HG02973 (cell line): Measurements from ENCODE around the gene FLII.
"Not testable (repeated sequence)": the region's sequence is repeated elsewhere in the genome, so short reads cannot be mapped to it uniquely, and the experiment has no call there.

Experiments used
- ATAC-seq: cut with Tn5 transposase; IDR thresholded peaks from one replicate; pipeline ENCODE4 v1.9.1; 2021; ENCODE audit warnings: moderate library complexity; ENCODE audit not compliant: unreplicated experiment

The FLII gene

DNA sequence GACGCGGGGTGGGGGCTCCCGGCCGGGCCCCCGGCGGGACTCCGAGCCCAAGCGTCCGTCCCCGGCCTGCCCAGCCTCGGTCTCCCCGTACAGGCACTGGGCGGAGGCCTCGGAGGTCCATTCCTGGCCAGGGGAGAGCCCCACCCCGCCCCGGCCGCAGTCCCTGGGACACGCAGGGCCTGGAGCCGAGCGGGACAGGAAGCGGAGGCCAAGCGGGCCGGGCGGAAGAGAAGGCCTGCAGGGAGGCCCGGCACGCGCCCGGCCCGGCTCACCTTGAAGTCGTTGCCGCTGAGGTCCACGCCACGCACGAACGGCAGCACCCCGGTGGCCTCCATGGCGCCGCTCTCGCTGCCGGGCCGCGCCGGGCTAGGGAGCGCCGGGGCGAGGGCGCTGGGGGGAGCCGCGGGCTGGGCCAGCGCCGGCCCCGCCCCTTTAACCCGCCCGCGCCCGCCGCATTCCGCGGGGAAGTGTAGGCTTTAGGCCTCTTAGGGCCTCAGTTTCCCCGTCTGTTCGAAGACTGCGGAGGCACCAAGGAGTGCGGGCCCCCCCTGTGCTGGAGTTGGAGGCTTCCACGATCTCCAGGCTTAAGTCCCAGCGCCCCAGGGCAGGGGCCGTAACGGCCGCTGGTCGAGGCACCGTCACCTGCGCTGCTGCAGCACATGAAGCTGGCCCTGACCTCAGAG lies at the start of gene FLII:
FLII (minus strand) TSS at position 383 of the 683 bp plus-strand sequence; CDS start at position 335, 48 bp downstream.
- ATAC-seq: no peak

DNA sequence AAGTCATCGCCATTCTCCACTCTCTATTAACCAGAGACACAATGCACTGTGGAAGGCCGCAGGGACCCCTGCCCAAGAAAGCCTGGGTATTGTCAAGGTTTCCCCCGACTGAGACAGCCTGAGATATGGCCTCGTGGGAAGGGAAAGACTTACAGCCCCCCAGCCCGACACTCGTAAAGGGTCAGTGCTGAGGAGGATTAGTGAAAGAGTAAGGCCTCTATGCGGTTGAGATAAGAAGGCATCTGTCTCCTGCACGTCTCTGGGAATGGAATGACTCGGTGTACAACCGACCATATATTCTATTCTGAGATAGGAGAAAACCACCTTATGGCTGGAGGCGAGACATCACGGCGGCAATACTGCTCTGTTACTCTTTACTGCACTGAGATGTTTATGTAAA lies 44.7 kb upstream of the FLII start:
- ATAC-seq: not testable (repeated sequence)

DNA sequence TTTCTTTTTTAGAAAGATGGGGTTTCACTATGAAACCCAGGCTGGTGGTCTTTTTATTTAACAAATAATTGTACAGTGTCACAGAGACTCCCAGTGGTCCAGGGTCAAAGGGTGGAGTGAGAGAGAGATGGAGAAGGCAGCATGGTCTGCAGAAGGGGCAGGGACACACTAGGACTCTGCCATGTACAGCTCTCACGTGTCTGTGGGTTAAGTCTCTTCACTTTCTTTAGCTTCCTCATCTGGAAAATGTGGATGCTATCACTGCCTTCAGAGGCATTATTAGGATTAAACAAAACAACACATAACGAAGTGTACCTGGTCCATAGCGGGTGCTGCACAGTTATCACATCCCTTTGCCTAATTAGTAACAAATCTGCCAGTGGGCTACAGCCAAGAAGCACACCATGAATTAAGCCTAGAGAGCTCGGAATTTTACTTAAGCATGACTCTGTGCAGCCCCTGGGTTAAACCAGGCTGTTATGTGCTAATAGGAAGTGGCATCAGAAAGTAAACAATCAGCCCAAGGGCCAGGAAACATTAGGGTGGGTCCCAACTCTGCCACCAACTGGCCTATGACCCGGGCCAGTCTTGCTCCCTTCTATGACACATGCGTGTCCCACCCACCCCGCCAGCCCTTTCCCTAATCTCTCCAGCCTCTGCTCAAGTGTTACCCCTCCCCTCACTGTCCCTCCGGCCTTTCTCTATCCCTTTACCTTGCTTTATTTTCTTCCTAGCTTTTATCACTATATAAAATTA lies 42.4 kb upstream of the FLII start:
- ATAC-seq: no peak

DNA sequence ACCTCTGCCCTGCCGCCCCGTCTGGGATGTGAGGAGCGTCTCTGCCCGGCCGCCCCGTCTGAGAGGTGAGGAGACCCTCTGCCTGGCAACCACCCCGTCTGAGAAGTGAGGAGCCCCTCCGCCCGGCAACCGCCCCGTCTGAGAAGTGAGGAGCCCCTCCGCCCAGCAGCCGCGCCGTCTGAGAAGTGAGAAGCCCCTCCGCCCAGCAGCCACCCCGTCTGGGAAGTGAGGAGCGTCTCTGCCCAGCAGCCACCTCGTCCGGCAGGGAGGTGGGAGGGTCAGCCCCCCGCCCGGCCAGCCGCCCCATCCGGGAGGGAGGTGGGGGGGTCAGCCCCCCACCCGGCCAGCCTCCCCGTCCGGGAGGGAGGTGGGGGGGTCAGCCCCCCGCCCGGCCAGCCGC lies 39.5 kb upstream of the FLII start:
- not testable (repeated sequence) for ATAC-seq

DNA sequence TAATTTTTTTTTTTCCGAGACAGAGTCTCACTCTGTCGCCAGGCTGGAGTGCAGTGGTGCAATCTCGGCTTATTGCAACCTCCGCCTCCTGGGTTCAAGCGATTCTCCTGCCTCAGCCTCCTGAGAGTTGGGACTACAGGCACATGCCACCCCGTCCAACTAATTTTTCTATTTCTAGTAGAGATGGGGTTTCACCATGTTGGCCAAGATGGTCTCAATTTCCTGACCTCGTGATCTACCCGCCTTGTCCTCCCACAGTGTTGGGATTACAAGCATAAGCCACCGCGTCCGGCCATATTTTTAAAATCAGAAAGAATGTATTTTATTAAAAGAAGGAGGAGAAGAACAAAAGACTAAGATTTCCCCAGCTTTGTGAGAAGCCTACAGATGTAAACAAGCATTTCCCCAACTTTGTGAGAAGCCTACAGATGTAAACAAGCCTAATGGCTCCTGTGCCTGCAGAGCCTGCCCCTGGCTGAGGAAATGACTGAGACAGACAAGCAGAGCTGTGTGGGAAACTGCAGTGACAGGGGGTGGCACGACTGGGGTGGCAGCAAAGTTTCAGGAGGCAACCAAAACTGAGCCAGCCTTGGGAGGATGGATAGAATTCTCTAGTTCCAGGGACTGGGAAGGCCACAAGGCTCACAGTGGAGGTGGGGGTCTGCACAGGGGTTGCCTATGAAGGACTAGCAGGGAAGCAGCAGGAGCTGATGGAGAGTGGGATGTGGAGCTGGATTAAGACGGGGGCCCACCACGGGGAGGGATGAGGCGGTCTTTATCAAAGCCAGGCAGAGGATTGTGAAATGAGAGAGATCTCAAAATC lies 33.4 kb upstream of the FLII start:
- ATAC-seq: no peak

DNA sequence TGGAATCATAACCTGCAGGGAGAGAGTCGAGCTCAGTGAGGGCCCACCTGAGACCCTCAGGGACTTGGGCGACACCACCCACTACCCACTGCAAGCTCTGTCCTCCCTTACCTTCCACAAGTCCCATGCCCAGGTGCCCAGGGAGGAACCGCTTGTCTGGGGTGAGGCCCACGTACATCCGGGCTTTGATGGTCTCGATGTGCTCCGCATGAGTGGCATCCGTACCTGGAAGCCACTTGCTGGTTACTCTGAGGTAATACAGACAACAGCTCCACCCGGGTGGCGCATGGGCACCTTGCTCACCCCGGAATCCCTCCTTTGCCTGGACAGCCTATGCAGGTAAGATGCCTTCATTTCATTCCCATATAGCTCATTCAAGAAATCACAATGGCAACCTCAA lies 26.8 kb upstream of the FLII start:
- ATAC-seq: no peak

DNA sequence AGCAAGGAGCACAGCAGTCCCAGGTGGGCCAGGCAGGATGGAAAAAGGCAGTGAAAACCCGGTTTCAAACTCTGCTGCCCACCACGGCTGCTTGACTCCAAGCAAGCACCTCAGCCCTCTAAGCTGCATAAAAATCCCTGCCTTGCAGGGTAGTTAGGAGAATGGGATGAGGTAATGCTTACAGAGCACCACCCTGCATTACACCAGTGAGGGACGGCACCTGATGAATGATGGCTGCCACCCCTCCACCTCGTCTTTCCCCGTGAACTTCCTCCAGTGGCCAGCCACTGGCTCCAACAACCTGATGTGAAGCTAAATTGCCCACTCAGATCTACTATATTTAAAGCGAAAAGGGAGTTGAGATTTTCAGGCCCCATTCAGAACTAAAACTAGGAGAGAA lies 23.2 kb upstream of the FLII start:
- no peak for ATAC-seq

DNA sequence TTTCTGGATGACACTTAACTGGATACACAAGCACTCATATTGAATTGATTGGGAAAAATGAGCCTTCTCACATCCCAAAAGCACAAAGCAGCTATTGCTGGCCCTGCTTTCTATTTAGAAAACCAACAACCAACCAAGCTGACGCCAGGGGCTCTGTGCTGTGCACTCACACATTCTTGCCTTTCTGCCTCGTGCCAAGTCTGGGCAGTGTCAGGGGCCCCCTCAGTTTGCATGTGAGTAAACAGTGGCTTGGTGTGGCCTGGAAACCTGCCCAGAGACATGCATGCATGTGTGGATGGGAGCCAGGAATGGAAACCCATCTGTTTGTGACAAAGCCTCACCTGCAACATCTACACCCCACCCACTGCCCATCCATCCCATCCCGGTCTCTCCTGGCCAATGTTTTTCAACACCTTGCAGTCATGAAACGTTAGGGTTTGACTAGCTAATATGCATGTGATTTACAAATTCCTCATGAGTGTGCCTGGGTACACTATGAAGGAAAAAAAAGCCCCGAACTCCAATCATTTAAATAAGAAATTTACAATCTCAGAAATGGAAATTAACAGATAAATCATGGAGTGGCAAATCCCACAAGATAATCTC lies 22.3 kb upstream of the FLII start:
- ATAC-seq: no peak

DNA sequence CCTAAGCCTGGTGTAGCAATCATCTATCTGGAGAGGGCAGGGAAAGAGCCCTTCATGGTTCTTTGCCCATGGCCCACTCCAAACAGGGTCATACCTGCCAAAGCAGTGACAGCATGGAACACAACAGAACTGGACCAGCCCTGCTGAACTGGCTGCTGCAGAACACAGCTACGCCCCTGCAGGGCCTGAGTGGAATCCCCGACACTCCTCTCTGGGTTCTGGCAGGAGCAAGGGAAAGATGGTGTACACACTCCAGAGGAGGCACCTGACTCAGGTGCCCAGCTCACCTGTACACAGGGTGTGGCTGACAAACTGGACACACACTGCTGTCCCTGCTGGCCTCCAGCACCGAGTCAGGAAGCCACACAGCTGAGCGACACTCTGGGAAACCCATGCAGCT lies 21.7 kb upstream of the FLII start:
- ATAC-seq: no peak

DNA sequence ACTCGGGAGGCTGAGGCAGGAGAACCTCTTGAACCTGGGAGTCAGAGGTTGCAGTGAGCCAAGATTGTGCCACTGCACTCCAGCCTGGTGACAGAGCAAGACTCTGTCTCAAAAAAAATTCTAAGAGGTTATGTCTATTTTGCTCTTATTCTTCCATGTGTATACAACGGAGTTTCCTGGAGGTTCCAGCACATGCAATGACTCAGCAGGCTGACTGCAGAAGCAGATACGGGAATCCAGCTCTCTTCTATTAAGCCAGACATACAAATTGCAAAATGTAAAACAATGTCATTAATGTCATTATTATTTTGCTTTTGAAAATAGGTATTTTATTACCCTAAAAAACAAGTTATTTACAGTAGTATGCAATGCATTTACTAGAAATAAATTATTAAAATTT lies 20.3 kb upstream of the FLII start:
- ATAC-seq: no peak

DNA sequence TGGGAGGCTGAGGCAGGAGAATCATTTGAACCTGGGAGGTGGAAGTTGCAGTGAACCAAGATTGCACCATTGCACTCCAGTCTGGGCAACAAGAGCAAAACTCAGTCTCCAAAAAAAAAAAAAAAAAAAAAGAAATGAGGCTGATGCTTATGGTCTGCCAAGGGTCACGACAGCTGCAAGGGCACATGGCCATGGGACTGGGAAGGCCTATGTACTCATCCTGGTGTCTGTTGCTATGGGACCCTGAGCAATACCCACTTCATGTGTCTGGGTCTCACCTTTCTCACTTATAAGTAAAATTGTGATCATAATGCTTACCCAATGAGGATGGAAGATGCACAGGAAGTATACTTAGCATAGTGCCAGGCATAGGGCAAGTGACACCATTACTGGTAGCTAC lies 18.5 kb upstream of the FLII start:
- no peak for ATAC-seq

DNA sequence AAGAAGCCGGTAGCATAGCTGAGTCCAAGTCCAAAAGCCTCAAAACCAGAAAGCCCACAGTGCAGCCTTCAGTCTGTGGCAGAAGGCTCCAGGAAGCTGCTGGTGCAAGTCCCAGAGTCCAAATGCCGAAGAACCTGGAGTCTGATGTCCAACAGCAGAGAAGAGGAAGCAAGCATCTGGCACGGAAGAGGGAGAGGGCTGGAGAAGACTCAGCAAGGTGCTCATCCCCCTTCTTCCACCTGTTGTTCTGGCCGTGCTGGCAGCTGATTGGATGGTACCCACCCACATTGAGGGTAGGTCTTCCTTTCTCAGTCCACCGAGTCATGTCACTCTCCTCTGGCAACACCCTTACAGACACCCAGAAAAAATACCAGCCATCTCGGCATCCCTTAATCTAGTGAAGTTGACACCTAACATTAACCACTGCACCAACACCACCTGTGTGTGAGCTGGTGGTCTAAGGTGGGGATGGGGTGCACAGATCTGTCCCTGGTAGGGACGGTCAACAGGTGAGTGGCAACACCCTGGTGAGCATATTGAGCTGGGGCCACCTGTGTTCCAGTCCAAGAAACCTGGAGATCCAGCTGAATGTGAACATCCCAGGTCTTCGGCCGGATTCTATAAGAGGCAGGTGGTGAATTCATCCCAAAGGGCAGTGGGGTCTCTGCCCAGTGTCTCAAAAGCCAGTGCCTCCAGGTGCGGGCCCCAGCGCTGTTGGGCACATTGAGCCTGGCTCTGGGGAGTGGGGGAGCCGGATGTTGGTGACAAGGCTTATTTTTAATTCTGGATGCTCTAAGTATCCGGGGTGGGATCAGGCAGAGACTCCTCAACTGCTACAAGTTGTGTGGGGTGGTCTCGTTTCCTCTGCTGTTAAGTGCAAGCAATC lies 11.8 kb upstream of the FLII start:
- ATAC-seq: no peak

DNA sequence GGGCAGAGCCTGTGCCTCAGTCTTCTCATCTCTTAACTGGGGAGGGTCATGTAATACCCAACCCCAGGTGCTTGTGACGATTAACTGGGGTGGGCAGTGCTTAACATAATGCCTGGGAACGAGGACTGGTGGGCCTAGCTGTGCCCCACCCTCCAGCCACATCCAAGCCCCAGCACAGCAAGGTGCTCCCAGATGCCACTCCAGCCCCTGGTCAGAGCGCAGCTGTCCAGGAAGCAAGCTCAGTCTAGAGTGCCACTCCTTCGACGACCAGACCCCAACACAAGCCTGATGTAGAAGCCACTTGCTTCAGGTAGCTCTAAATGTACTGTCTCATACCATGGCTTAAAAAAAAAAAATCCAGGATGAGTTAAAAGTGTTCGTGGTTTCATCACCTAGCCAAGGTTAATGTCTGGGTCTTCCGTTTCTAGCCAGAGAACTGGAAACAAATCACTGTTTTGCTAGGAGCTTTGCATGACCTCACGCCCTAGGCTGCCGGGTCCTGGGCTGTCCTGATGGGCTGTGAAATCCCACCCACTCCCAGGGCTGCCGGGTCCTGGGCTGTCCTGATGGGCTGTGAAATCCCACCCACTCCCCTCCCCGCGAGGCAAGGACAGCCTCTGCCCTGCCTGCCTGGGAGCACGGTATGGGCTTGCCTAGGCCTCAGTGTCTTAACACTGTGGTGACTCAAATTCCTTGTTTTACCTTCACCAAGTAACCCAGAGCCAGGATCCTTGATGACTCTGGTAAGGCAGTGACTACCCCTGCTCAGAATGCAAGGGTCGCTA lies 9.6 kb upstream of the FLII start:
- ATAC-seq: no peak

DNA sequence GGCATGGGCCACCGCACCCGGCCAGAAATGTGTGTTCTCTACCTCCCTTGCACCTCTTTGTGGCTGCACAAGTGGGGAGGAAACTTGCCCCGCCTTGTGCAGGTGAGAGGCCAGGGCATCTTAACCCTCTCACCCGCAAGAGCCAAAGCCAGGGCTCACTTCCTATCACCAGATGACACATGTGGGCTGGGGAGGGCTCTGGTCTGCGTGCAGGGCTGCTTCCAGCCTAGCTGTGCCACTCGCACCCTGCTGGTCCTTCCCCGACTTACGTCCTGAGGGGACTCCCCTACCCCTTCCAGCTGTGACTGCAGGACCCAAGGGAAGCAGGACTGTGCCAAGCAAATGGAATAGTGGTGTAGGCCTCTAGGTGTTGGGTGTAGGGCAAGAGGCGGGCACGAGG lies 8.8 kb upstream of the FLII start:
- no peak for ATAC-seq

DNA sequence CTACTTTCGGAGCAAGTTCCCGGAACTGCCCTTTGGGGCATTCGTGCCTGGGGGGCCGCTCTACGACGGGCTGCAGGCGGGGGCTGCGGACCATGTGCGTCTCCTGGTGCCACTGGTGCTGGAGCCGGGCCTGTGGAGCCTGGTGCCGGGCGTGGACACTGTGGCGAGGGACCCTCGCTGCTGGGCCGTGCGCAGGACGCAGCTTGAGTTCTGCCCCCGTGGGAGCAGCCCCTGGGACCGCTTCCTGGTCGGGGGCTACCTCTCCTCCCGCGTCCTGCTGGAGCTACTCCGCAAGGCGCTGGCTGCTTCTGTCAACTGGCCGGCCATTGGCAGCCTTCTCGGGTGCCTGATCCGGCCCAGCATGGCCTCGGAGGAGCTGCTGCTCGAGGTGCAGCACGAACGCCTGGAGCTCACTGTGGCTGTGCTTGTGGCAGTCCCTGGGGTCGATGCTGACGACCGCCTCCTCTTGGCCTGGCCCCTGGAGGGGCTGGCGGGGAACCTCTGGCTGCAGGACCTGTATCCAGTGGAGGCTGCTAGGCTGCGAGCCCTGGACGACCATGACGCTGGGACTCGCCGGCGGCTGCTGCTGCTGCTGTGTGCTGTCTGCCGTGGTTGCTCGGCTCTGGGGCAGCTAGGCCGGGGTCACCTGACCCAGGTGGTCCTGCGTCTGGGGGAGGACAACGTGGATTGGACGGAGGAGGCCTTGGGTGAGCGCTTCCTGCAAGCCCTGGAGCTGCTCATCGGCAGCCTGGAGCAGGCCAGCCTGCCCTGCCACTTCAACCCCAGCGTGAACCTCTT lies 5.5 kb upstream of the FLII start:
- no peak for ATAC-seq

DNA sequence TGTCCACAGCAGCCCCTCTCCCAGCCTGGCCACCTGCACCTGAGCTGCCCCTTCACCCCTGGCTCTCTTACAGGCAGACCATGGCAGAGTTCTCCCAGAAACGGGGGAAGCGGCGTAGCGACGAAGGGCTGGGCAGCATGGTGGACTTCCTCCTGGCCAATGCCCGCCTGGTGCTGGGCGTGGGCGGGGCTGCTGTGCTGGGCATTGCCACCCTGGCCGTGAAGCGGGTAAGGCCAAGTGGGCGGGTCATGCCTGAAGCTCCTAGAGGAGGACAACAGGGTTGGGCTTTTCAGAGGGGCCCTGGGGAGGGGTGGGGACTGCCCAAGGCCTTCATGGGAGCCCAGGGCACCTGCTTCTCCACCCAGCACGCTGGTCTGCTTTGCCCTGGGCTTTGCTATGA lies 4.1 kb upstream of the FLII start:
- ATAC-seq: no peak

DNA sequence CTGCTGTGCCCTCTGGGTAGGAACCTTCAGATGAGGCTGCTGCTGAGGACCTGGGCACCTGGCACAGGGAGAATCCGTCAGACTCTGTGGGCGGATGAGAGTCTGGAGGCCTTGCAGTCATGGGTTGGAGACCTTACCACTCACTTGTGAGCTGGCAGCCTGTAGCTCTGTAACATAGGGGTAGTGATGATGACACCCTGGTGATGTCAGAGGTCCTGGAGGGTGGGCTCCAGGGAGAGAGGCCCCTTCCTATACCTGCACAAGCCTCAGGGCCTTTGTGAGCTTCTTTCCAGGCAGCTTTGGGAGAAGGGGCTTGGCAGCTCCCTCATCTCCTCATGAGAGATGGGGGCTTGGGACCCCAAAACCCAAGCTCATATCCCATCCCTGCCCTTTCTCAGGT lies 3.6 kb upstream of the FLII start:
- ATAC-seq: no peak

DNA sequence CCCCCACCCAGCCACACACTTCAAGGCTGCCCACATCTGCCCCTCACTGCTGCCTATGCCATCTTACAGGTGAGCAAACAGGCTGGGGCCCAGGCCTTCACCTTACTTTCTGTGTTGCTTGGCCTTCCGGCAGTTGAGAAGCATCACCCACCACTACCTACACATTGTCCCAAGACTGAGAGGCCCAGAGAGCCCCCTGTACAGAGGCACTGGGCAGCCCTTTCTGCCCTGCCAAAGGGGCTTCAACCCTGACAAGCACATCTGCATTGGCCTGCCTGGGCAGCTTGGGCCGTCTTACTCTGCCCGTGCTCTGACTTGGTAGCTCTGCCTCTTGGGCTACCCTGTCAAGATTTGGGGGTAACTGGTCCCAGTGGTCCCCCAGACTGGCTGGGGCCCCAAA lies 3.1 kb upstream of the FLII start:
- ATAC-seq: no peak

DNA sequence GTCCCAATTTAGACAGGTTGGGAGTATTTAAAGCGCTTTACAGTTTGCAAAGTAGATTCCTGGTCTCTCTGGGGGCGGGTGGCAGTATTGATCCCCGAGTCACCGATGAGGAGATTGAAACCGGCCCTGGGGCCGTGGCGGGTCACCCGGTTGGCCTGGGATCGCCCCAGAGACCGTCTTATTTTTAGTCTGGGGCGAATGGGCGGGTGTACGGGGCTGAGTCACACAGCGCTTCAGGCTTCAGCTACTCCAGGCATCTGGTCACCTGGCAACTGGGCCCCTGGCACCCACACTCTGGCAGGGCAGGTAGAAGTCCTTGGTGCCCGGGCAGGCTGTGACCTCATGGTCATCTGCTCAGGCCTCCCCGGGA lies 2.6 kb upstream of the FLII start:
- ATAC-seq: no peak
